Activated CD4-positive, alpha-beta T cell treated with anti-CD3 and anti-CD28 coated beads, Interleukin-2, amount 50 U/mL, for 48 hours (primary cell): ENCODE measurements around the gene TMEM80.

Experiments used
- DNase-seq, 2 experiments: peaks; one replicate each; pipeline ENCODE4 v3.0.0-alpha.2; 2020

The TMEM80 gene

DNA sequence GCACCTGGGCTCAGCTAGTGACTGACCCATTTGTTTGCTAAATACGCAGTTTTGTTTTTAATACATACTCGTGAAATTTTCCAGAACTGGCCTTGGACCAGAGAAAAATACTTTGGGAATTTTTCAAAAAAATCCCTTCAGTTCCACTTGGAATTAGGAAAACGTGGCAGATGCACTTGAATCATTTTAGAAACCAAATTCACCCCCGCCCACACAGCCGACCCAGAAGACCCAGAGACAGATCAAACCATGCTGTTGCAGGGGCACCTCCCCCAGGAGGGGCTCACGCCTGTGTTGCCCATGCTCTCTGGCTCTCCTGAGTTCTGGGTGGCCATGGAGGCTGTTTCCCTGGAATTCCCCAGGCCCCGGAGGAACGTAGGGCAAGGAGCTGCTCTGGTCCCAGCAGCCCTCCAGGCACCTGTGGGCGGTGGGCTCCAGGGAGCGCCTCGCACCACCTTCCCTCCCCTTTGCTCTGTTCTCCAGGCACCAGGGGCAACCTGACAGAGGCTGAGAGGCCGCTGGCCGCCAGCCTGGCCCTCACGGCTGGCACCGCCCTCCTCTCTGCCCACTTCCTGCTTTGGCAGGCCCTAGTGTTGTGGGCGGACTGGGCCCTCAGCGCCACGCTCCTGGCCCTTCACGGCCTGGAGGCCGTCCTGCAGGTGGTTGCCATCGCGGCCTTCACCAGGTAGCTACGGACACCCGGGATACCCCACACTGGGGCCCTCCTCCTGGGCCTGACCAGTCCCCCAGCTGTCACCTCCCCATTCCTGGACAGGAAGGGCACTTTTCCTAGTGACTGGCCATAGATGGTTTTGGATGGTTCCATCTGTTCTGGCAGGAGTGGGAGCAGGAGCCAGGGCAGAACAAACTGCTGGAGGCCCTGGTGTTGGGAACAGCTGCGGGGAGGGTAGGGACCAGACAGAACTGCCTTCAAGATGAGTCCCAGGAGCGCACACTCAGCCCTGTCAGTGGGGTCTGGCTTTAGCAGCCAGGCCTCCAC lies 7.1 kb downstream of the TMEM80 start:
- DNase-seq: no peak

DNA sequence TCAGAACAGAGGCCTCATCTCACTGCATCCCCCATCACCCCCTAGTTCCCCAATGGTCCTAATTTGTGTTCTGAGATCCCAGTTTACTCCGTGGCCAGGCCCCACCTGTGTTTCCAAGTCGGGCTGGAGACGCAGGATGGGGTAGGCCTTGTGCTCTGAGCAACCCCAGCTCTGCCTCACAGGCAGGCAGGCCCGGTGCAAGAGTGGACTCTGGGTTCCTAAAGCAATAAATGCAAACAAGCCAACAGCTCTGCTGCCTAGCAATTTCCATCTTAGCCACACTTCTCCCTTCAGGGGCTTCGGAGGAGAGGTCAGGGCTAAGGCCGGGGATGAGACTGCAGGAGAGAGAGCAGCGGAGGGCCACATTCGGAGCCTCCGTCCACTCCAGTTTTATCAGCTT lies 7.9 kb downstream of the TMEM80 start:
- DNase-seq: no peak

DNA sequence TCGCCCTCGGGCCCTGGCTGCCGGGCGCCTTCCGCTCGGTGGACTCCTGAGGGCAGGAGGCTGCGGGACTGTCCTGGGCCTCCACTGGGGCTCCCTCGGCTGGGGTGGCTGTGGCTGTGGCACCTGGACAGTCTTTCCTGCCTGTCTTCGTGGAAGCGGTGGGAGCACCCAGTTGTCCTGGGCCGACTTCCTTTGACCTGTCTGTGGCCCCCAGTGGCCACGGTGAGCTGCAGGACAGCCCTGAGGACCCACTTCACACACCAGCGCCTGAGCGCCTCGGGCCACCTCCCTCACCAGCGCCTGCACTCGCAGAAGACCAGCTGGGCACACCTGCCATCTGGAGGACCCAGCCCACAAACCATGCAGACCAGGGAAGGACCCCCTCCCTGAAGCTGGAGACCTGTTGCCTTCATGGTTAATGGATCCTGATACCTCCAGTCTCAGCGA lies 8.6 kb downstream of the TMEM80 start:
- DNase-seq: no peak

DNA sequence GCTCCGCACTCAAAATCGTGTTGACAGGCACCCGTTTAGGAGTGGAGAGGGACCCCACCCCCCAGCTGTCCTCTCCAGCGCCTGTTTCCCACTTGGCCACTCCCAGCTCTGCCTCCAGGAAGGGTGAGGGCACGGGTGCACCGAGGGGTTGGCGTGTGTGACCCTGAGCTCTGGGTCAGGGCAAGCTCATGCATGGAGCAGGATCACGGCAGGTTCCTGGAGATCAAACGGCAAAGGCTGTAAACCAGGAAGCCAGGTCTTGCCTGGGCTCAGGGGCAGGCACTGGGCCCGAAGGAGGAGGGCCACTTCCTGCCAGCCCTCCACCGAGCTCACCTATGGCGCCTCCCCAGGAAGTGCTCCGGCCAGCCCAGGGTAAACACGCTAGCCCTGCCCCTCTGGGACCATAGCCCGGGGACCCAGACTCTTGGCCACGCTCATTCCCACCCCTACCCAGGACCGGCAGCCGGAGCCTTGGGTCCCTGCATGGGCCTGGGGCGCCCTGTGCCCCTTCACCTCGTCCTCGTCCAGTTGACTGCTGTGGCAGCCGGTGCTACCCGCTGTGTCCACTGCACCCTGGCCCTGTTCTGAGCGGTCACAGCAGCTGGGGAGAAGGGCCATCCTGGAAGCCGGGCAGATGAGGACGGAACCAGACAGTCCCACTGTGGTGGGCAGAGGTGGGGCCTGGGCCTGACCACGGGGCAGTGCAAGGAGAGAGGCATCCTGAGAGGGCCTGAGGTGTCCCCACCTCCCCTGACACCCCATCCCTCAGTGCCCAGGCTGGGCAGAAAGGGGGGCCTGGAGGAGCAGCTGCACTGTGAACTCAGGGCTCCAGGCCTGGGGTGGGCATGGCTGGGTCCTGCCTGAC lies 9.4 kb downstream of the TMEM80 start:
- DNase-seq: no peak

DNA sequence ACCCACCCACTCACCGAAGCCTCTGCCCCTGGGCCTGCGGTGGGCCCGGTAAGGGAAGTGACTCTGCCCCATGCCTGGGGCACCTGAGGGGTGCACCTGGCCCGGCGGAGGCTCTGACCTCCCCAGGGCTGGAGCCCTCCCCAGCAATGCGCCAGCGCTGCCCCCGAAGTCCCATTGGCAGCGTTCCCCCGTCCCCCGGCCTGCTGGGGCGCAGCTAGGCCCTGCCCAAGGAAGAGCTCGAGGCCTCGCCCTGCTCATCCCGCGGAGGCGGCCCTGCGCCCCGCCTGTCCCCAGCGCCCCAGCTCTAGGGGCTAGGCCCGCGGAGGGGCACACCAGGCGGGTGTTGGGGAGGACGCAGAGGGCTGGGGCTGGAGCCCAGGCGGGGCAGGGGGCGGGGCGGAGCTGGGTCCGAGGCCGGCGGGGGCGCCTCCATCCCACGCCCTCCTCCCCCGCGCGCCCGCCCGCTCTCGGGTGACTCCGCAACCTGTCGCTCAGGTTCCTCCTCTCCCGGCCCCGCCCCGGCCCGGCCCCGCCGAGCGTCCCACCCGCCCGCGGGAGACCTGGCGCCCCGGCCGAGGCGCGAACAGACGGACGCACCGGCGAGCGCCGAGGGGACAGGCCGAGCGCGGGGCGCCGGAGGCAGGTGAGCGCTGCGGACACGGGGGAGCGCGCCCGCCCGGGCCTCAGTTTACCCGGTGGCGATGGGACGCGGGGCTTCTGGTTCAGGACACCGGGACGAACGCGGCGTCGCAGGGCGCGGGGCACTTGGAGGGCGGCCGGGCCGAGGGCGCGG lies 10.2 kb downstream of the TMEM80 start, which contains the start of gene EPS8L2:
Gene EPS8L2 (plus strand): TSS at position 586 of the 793 bp plus-strand sequence. CDS start 3,177 bp downstream, outside the sequence.
- DNase-seq: no peak

DNA sequence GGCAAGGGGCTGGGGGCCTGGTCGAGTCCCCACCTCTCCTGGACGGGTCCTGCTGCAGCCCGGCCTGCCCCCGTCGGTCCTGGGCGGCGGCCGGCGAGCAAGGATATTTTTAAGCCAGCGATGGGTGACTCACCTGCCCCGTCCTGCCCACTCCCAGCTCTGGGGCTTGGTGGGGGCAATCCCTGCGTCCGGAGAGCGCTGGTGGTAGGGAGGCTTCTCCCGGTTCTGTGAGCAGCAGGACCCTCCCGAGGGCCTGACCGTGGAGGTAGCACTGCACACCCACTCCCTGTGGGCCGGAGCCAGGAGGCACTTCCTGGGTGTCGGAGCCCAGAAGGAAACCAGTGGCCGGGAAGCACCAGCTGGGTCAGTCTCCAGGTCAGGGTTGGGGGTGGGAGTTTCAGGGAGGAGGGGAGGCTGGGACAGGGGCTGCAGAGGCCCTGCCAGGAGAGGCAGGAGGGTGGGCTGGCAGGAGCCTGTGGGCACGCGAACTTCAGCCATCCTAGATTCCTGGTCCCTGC lies 10.9 kb downstream of the TMEM80 start:
- DNase-seq: no peak

DNA sequence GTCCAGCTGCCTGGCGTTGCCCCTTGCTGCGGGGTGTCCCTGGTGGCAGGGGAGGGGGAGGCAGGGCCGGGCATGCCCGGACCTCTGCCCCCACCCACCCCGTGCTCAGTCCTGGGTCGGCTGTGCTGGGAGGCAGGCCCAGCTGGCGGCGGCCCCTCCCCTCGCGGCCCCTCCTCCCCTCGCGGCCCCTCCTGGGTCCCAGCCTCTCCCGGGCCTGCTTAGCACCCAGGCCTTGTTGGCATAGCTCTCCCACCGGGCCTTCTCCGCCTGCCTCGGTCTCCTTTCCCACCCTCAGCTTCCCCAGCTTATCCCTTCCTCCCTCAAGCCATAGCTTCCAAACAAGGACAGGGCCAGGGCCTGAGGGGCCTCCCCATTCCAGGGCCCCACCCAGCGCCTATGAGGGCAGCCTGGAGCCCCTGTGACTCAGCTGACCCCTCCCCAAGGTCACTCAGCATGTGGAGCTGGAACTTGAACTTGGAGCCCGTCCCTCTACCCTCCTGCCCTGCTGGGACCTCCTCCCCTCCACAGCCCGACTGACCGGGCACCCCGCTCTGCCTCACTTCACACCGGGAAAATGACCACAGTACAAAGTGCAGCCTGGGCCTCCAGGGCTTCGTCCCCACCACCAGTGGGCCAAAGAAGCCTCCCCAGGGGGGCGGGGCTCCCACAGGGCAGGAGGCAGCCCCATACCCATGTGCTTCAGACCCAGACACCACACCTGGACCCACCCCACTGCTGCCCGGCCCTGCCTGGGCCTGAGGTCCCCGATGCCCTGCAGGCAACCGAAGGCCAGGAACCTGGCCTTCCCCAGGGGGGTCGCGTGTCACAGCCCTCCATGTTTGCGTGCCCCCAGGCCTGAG lies 11.6 kb downstream of the TMEM80 start:
- no peak for DNase-seq

DNA sequence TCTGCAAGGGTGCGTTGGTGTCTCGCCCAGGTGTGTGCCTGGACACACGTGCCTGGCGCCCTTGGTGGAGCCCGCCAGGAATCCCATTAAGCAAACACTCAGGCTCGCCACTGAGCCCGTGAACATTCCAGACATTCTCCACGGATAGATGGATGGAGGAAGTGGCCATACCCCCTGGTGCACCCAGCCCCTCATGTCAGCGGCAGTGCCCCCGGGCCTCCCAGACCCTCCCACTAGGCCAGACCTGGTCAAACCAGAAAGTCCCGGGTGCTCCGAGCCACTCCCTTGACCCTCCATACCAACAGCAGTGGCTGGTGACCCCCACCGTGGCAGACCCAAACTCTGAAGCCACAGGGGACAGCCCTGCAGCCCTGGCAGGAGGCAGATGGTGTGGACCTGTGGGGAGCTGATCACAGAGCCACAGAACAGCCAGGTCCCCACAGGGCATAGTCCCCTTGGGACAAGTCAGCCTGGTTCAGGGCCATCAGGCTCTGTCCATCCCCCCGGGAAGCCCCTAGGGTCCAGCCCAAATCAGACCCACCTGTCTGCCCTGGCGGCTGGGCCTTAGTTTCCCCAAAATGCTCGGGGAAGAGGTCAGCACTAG lies 12.3 kb downstream of the TMEM80 start:
- no peak for DNase-seq

DNA sequence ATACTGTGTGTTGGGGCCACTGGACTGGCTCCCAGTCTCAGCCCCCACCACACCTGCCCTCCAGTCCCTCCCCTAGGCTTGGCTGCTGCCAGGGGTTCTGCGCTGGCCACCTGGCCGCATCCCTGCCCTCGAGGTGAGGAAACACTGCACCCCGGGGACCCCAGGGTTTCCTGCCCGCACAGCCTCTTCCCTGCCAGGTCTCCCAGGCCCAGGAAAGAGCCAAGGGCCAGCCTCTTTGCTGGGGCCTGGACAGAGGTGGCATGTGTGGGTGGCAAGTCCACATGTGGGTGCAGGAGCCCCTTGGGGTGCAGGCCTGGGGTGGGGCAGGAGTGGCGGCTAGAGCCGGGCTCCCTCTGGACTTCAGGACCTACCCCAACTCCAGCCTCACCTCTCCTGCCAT lies 12.9 kb downstream of the TMEM80 start:
- no peak for DNase-seq

DNA sequence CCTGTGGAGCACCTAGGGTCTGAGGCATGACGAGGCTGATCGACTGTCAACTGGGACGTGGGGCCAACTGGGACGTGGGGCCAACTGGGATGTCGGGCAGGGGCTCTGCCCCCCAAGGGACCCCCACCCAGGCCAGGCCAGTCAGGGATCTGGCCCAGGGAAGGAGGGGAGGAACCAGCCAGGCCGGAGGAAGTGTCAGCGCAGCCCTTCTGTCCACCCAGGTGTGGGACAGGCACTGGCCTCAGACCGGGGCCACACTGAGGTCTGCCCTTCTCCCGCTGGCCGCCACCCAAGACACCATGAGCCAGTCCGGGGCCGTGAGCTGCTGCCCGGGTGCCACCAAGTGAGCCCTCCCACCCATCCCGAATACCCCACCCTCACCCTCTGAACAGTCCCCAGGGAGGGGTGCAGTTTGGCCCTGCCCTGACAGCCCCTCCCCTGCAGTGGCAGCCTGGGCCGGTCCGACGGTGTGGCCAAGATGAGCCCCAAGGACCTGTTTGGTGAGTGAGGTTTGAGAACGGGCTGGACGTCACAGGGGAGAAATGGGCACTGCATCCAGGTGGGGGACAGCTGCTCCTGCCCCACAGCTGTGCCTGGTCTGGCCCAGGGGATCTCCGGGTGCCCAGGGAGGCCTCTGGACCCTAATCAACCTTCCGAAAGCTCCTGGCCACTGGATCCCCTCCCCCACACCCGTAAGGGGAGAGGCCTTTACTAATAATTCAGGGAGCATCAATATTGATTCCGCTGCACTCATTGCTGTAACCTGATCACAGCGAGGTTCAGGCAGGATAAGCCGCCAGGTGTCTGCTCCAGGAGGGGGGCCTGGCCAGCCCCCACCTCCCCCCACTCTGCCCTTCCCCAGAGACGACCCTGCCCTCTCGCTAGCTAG lies 13.7 kb downstream of the TMEM80 start:
- no peak for DNase-seq

DNA sequence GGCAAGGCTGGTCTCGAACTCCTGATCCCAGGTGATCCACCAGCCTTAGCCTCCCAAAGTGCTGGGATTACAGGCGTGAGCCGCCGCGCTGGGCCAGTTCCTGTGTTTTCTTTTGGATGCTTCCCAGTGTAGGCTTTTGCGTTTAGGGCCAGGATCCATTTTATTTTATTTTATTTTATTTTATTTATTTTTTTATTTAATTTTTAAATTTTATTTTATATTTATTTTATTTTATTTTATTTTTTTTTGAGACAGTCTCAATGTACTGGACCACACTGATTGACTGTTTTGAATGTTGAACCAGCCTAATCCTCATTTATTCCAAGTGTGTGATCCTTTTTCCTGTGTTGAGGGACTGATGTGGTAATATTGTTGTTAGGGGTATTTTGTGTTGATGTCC lies 18.8 kb downstream of the TMEM80 start:
- DNase-seq: no peak

DNA sequence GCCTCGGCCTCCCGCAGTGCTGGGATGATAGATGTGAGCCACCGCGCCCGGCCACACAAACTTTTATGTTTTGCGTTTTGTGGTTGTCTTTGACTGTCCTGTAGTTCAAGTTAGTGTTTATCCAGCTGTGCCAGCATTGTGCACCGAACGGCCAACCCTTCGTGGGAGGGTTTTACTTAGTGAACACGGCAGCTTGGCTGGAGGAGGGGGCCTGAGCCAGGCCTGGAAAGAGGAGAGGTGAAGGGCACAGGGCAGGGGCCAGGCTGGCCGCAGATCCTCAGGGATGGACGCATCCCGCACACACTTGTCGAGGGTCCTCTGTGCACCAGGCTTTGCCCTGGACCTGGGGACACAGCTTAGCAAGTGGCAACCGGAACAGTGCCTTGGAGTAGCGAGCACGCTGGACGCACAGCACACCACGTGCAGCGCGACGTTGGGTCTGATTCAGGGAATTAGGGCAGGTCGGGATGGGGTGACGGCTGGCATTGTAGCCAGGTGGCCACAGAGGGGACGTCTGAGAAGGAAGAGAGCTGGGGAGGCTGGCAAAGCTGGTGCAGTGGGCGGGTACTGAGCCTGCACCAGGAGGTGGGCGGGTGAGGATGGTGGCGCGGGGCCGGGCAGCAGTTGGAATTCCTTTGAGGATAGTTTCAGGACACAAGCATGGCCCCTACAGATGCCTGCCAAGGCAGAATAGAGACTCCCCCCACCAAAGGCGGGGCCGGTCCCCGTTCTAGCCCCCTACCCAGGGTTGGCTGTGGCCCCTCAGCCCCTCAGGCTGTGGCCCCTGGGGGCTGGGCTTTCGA lies 23.8 kb downstream of the TMEM80 start:
- no peak for DNase-seq

DNA sequence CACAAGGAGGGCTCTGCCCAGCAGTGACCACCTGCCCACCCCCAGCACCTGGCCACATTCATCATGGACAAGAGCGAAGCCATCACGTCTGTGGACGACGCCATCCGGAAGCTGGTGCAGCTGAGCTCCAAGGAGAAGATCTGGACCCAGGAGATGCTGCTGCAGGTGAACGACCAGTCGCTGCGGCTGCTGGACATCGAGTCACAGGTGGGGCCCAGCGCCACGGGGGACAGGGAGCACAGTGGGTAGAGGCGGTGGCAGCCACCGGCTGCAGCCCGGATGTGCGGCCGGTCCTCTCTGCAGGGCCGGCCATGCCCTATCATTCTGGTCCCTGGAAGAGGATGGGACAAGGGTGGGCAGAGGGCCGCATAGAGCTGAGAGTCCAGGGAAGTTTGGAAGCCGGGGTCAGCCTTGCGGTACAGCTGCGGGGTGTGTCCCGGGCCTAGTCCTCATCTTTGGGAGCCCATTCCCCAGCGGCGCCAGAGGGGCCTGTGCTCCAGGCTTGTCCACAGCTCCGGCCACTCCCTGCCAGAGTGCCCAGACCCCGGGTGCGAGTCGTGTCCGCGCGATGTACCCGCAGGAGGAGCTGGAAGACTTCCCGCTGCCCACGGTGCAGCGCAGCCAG lies 24.5 kb downstream of the TMEM80 start:
- DNase-seq: no peak

DNA sequence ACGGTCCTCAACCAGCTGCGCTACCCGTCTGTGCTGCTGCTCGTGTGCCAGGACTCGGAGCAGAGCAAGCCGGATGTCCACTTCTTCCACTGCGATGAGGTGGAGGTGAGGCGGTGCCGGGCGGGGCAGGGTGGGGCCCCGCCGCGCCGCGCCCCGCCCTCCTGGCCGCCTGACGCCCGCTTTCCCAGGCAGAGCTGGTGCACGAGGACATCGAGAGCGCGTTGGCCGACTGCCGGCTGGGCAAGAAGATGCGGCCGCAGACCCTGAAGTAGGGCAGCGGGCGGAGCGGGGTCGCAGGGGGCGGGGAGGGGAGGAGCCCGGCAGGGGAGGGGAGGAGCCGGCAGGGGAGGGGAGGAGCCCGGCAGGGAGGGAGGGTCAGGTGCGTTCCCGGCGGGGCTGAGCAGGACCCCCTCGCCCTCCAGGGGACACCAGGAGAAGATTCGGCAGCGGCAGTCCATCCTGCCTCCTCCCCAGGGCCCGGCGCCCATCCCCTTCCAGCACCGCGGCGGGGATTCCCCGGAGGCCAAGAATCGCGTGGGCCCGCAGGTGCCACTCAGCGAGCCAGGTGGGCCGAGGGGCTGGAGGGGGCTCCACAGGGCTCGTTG lies 25.1 kb downstream of the TMEM80 start:
- DNase-seq: peak; percentile 49 to 53

DNA sequence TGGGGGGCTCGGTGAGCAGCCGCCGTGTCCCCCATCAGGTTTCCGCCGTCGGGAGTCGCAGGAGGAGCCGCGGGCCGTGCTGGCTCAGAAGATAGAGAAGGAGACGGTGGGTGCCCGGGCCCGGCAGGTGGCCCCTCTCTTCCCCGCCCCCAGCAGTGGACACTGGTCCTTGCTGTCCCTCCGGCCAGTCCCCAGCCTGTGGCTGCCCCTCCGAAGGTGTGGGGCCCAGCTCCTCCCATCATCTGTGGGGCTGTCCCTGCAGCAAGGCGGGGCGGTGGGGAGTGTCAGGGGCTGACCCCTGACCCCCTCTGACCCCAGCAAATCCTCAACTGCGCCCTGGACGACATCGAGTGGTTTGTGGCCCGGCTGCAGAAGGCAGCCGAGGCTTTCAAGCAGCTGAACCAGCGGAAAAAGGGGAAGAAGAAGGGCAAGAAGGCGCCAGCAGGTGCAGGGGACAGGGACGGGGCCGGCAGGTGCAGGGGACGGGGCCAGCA lies 25.7 kb downstream of the TMEM80 start:
- no peak for DNase-seq

DNA sequence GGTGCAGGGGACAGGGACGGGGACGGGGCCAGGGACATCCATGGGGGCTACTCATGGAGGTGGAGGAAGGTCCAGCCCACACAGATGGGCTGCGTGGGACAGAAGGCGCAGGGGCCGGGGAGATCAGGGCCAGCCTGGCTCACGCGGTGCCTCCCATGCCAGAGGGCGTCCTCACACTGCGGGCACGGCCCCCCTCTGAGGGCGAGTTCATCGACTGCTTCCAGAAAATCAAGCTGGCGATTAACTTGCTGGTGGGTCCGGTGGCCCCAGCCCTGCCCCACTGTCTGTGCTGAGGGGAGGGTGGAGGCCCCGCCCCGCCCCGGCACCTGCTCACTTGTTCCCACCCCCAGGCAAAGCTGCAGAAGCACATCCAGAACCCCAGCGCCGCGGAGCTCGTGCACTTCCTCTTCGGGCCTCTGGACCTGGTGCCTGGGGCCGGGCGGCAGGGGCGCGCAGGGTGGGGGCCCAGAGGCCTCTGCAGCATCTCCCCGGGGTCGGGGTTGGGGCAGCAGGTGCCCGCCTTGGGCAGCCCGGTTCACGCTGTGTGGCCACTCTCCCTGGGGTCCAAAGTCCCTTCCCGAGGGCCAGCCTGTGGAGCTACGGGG lies 26.2 kb downstream of the TMEM80 start:
- DNase-seq: peak; percentile 50 to 57

DNA sequence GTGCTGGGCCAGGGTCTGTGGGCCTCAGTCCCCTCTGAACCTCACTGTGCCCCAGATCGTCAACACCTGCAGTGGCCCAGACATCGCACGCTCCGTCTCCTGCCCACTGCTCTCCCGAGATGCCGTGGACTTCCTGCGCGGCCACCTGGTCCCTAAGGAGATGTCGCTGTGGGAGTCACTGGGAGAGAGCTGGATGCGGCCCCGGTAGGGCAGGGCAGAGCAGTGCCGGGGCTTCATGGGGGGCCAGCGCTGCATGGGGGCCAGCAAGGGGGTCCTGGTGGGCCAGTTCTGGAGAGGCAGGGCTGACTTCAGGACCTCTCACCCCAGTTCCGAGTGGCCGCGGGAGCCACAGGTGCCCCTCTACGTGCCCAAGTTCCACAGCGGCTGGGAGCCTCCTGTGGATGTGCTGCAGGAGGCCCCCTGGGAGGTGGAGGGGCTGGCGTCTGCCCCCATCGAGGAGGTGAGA lies 26.8 kb downstream of the TMEM80 start:
- DNase-seq: no peak
